Endodermal cell (in vitro differentiated cells): Measurements from ENCODE around the gene AUTS2. TPM values are rescaled to one million over a fixed set of nuclear protein-coding genes. Genes with fewer than 3 reads are reported as not detected.

Source experiments
- DNase-seq: peaks from one replicate; pipeline ENCODE4 v3.0.0-alpha.2; 2017
- H3K27ac ChIP-seq: 2 replicates; pipeline ENCODE4 v1.5.1; 2013; ENCODE audit warnings: mild to moderate bottlenecking, low read depth, low read length, moderate library complexity
- H3K27me3 ChIP-seq: 2 replicates; pipeline ENCODE4 v1.6.1; 2013; ENCODE audit warnings: mild to moderate bottlenecking, low read length, moderate library complexity; ENCODE audit not compliant: insufficient read depth, control insufficient read depth, poor library complexity, severe bottlenecking
- H3K36me3 ChIP-seq: 2 replicates; pipeline ENCODE4 v1.7.0; 2013; ENCODE audit warnings: mild to moderate bottlenecking, low read length, moderate library complexity; ENCODE audit not compliant: control insufficient read depth, insufficient read depth
- H3K4me1 ChIP-seq: one replicate; pipeline ENCODE4 v1.7.0; 2013; ENCODE audit warnings: low read length; ENCODE audit not compliant: control insufficient read depth, insufficient read depth
- H3K4me3 ChIP-seq: 2 replicates; pipeline ENCODE4 v1.5.1; 2013; ENCODE audit warnings: mild to moderate bottlenecking, low read length, moderate library complexity
- H3K9ac ChIP-seq: 2 replicates; pipeline ENCODE4 v1.6.1; 2013; ENCODE audit warnings: mild to moderate bottlenecking, low read length, moderate library complexity; ENCODE audit not compliant: poor library complexity, severe bottlenecking; ENCODE audit errors: extremely low read depth
- H3K9me3 ChIP-seq: 2 replicates; pipeline ENCODE4 v1.6.1; 2013; ENCODE audit warnings: mild to moderate bottlenecking, low read length, moderate library complexity; ENCODE audit not compliant: control insufficient read depth
- H3K27ac Mint-ChIP-seq: 2 replicates; pipeline ENCODE4 v1.8.0; 2020; ENCODE audit warnings: mixed read lengths
- H3K27me3 Mint-ChIP-seq: 2 replicates; pipeline ENCODE4 v1.8.0; 2021; ENCODE audit warnings: mild to moderate bottlenecking, mixed read lengths; ENCODE audit not compliant: insufficient read depth
- H3K36me3 Mint-ChIP-seq: 2 replicates; pipeline ENCODE4 v1.8.0; 2020; ENCODE audit warnings: low read depth, mixed read lengths
- H3K4me1 Mint-ChIP-seq: 2 replicates; pipeline ENCODE4 v1.8.0; 2020; ENCODE audit warnings: mixed read lengths
- H3K4me3 Mint-ChIP-seq: 2 replicates; pipeline ENCODE4 v1.8.0; 2020; ENCODE audit warnings: mild to moderate bottlenecking, moderate library complexity, mixed read lengths
- H3K9me3 Mint-ChIP-seq: 2 replicates; pipeline ENCODE4 v1.8.0; 2020; ENCODE audit warnings: mild to moderate bottlenecking, mixed read lengths
- CTCF ChIP-seq: fragments of 200-600 bp; sonication (generic); conservative IDR thresholded peaks from 2 replicates; pipeline ENCODE4 v1.5.0; 2021; ENCODE audit warnings: antibody characterized with exemption, mild to moderate bottlenecking
- WGBS, 2 experiments: methylation state at CpG; one replicate each; pipeline versions ENCODE4 v1.1.5 to v1.1.7; 2013; ENCODE audit warnings: missing lambda C conversion rate in 2 of 2, mixed read lengths in 1 of 2; ENCODE audit not compliant: insufficient coverage in 1 of 2, insufficient read length in 1 of 2; 5-methylcytosine and 5-hydroxymethylcytosine counted together
- total RNA-seq, 2 donors: library from RNA; stranded (reverse); fragmentation: NEBNext Ultra II Directional in 1 of 2; extraction: Animal tissue kit (Norgen Biotek cat#: 25700) in 1 of 2; gene quantifications; 2 replicates in 1 of 2; 3 replicates in 1 of 2; pipeline ENCODE4 v1.2.1, GENCODE V29; 2021

Gene AUTS2
- total RNA-seq, 2 donors from 2014 or later = 76.8 to 106 TPM

GRCh38 chr7:70587739-70588138 lies 989.5 kb downstream of the AUTS2 start:
- no peak for TF ChIP-seq CTCF
- H3K9ac ChIP-seq = no peak overlapping the region
- peaks cover 26% of the 10 kb centered on the region for H3K4me1 ChIP-seq
- DNase-seq = peak; percentile 24
- Mint-ChIP-seq H3K4me3 (no peak overlapping the region), H3K9me3 (no peaks in the 10 kb centered on the region), H3K27ac (no peak overlapping the region), H3K27me3 (peaks cover 16% of the 10 kb centered on the region), H3K4me1 (peaks cover 57% of the 10 kb centered on the region), H3K36me3 (no peaks in the 10 kb centered on the region)
- no peaks in the 10 kb centered on the region for H3K27me3 ChIP-seq
- 97 to 100% methylated on average over 1 to 4 of the region's 4 CpGs for WGBS, 2 experiments
- H3K9me3 ChIP-seq = no peaks in the 10 kb centered on the region
- H3K4me3 ChIP-seq = no peak overlapping the region
- H3K36me3 ChIP-seq = no peaks in the 10 kb centered on the region
- H3K27ac ChIP-seq = peak overlapping the region; percentile 42

GRCh38 chr7:70588191-70588921 lies 990.1 kb downstream of the AUTS2 start:
- no peaks in the 10 kb centered on the region for H3K36me3 Mint-ChIP-seq

GRCh38 chr7:70589010-70589409 lies 990.7 kb downstream of the AUTS2 start:
- Histone ChIP-seq H3K4me3 (no peak overlapping the region), H3K9me3 (no peaks in the 10 kb centered on the region), H3K27me3 (peaks cover 8% of the 10 kb centered on the region), H3K4me1 (peaks cover 16% of the 10 kb centered on the region), H3K36me3 (no peaks in the 10 kb centered on the region), H3K27ac (no peak overlapping the region), H3K9ac (no peak overlapping the region)
- Mint-ChIP-seq H3K27me3 (peaks cover 29% of the 10 kb centered on the region), H3K36me3 (no peaks in the 10 kb centered on the region), H3K9me3 (no peaks in the 10 kb centered on the region), H3K4me3 (no peak overlapping the region), H3K4me1 (peaks cover 45% of the 10 kb centered on the region), H3K27ac (no peak overlapping the region)
- WGBS, 2 experiments = 58 to 72% methylated on average over 2 to 7 of the region's 7 CpGs
- DNase-seq = peak; percentile 72
- peak; percentile 45 for TF ChIP-seq CTCF

More at GRCh38 chr7:70588191-70588921, 990.1 kb downstream of the AUTS2 start:
- no peaks in the 10 kb centered on the region for H3K9me3 ChIP-seq
- H3K9me3 Mint-ChIP-seq = no peaks in the 10 kb centered on the region
- peaks cover 51% of the 10 kb centered on the region for H3K4me1 Mint-ChIP-seq
- peaks cover 22% of the 10 kb centered on the region for H3K27me3 Mint-ChIP-seq
- peaks cover 3% of the 10 kb centered on the region for H3K27me3 ChIP-seq
- WGBS, 2 experiments = 57 to 82% methylated on average over 7 to 10 of the region's 10 CpGs
- H3K4me3 Mint-ChIP-seq = no peak overlapping the region
- H3K36me3 ChIP-seq = no peaks in the 10 kb centered on the region
- peak overlapping the region; percentile 42 for H3K27ac ChIP-seq
- no peak overlapping the region for H3K27ac Mint-ChIP-seq
- H3K4me3 ChIP-seq = no peak overlapping the region
- peaks cover 20% of the 10 kb centered on the region for H3K4me1 ChIP-seq
- no peak overlapping the region for H3K9ac ChIP-seq
- TF ChIP-seq CTCF = no peak
- peak; percentile 43 for DNase-seq
